Neural cell (in vitro differentiated cells): Measurements from ENCODE around the gene USP53.

Source experiments
- EZH2 ChIP-seq: fragments of 200-600, 300-800 bp; shearing (Covaris generic), sonication (generic); IDR thresholded peaks from 2 replicates; pipeline ENCODE4 v1.6.1; 2014; ENCODE audit warnings: antibody characterized with exemption, low read length, borderline replicate concordance, mild to moderate bottlenecking; ENCODE audit not compliant: insufficient read depth, poor library complexity, severe bottlenecking
- POLR2AphosphoS5 ChIP-seq: IDR thresholded peaks from 2 replicates; pipeline ENCODE4 v1.6.1; 2012
- TF ChIP-seq, protein P1 (sequence below): fragments of 450-650 bp; IDR thresholded peaks from 2 replicates; pipeline ENCODE4 v1.5.1; 2014; ENCODE audit warnings: antibody characterized with exemption, mild to moderate bottlenecking, moderate library complexity; ENCODE audit not compliant: poor library complexity, severe bottlenecking
- TF ChIP-seq, protein P2 (sequence below): IDR thresholded peaks from 2 replicates; pipeline ENCODE4 v1.6.1; 2012; ENCODE audit warnings: borderline replicate concordance

- TF ChIP-seq, protein P1, sequence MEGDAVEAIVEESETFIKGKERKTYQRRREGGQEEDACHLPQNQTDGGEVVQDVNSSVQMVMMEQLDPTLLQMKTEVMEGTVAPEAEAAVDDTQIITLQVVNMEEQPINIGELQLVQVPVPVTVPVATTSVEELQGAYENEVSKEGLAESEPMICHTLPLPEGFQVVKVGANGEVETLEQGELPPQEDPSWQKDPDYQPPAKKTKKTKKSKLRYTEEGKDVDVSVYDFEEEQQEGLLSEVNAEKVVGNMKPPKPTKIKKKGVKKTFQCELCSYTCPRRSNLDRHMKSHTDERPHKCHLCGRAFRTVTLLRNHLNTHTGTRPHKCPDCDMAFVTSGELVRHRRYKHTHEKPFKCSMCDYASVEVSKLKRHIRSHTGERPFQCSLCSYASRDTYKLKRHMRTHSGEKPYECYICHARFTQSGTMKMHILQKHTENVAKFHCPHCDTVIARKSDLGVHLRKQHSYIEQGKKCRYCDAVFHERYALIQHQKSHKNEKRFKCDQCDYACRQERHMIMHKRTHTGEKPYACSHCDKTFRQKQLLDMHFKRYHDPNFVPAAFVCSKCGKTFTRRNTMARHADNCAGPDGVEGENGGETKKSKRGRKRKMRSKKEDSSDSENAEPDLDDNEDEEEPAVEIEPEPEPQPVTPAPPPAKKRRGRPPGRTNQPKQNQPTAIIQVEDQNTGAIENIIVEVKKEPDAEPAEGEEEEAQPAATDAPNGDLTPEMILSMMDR: no peak
- no peak for TF ChIP-seq POLR2AphosphoS5
- TF ChIP-seq, protein P2, sequence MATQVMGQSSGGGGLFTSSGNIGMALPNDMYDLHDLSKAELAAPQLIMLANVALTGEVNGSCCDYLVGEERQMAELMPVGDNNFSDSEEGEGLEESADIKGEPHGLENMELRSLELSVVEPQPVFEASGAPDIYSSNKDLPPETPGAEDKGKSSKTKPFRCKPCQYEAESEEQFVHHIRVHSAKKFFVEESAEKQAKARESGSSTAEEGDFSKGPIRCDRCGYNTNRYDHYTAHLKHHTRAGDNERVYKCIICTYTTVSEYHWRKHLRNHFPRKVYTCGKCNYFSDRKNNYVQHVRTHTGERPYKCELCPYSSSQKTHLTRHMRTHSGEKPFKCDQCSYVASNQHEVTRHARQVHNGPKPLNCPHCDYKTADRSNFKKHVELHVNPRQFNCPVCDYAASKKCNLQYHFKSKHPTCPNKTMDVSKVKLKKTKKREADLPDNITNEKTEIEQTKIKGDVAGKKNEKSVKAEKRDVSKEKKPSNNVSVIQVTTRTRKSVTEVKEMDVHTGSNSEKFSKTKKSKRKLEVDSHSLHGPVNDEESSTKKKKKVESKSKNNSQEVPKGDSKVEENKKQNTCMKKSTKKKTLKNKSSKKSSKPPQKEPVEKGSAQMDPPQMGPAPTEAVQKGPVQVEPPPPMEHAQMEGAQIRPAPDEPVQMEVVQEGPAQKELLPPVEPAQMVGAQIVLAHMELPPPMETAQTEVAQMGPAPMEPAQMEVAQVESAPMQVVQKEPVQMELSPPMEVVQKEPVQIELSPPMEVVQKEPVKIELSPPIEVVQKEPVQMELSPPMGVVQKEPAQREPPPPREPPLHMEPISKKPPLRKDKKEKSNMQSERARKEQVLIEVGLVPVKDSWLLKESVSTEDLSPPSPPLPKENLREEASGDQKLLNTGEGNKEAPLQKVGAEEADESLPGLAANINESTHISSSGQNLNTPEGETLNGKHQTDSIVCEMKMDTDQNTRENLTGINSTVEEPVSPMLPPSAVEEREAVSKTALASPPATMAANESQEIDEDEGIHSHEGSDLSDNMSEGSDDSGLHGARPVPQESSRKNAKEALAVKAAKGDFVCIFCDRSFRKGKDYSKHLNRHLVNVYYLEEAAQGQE: no peak
- no peak for TF ChIP-seq EZH2
Measured at GRCh38 chr4:119243868-119244267, 31.4 kb downstream of the USP53 start.
